ENCODE results near the gene HDAC4.

Gene HDAC4

GRCh38 chr2:239310401-239311061, 90.3 kb downstream of the HDAC4 start:
- H3K4me3 ChIP-seq (ENCODE audit: low read depth, low read length) = no peak overlapping the region
- no peak for DNase-seq (ENCODE audit: low read depth)
- no peak for TF ChIP-seq CTCF (conservative IDR thresholded peaks at IDR 0.05; ENCODE audit: low read depth, low read length)

- H3K4me3 ChIP-seq (ENCODE audit: low read depth, low read length) = peak overlapping the region; percentile 48
These were observed 91.2 kb downstream of the HDAC4 start for GRCh38 chr2:239309398-239310245.

GRCh38 chr2:239308661-239309397, 92.0 kb downstream of the HDAC4 start:
- DNase-seq (ENCODE audit: low read depth) = peak; percentile 78
- peak overlapping the region; percentile 48 for H3K4me3 ChIP-seq (ENCODE audit: low read depth, low read length)
- peak; percentile 36 for TF ChIP-seq CTCF (conservative IDR thresholded peaks at IDR 0.05; ENCODE audit: low read depth, low read length)

More at GRCh38 chr2:239309398-239310245, 91.2 kb downstream of the HDAC4 start:
- no peak for DNase-seq (ENCODE audit: low read depth)
- no peak for TF ChIP-seq CTCF (conservative IDR thresholded peaks at IDR 0.05; ENCODE audit: low read depth, low read length)

- DNase-seq (ENCODE audit: low read depth) = no peak
- H3K4me3 ChIP-seq (ENCODE audit: low read depth, low read length) = peak overlapping the region; percentile 48
- TF ChIP-seq CTCF (conservative IDR thresholded peaks at IDR 0.05; ENCODE audit: low read depth, low read length) = no peak
These were observed 92.8 kb downstream of the HDAC4 start for GRCh38 chr2:239307921-239308613.

GRCh38 chr2:239307221-239307569, 93.6 kb downstream of the HDAC4 start:
- no peak overlapping the region for H3K4me3 ChIP-seq (ENCODE audit: low read depth, low read length)
- DNase-seq (ENCODE audit: low read depth) = no peak
- TF ChIP-seq CTCF (conservative IDR thresholded peaks at IDR 0.05; ENCODE audit: low read depth, low read length) = no peak

GRCh38 chr2:239306274-239307220, 94.3 kb downstream of the HDAC4 start:
- DNase-seq (ENCODE audit: low read depth) = no peak
- no peak for TF ChIP-seq CTCF (conservative IDR thresholded peaks at IDR 0.05; ENCODE audit: low read depth, low read length)
- H3K4me3 ChIP-seq (ENCODE audit: low read depth, low read length) = no peak overlapping the region

All from choroid plexus epithelial cell (primary cell).